ENCODE results near the gene TEX10.

DNA sequence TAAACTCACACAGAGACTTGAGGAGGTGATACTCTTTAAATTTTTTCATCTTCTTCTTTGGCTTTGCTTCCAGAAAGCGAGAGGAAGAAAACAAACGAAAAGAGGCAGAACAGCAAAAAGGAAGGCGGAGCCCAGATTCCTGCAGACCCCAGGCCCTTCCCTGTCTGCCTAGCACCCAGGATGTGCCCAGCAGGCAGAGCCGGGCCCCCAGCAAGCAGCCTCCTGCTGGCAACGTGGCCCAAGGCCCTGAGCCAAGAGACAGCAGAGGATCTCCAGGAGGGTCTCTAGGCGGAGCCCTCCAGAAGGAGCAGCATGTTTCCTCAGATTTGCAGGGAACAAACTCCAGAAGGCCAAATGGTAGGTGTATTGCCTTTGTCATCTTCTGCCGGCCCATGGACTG is 68.5 kb downstream of the TEX10 start:
- TF ChIP-seq EZH2 (IDR thresholded peaks at IDR 0.05; ENCODE audit: borderline replicate concordance, insufficient read depth, low read length, poor library complexity, severe bottlenecking) (no peak), RAD21 (conservative IDR thresholded peaks at IDR 0.05) (no peak), TAF1 (IDR thresholded peaks at IDR 0.05; ENCODE audit: low read depth) (no peak), EP300 (conservative IDR thresholded peaks at IDR 0.05; ENCODE audit: poor library complexity, severe bottlenecking) (no peak), POLR2AphosphoS5 (IDR thresholded peaks at IDR 0.05) (no peak), MXI1 (conservative IDR thresholded peaks at IDR 0.05; ENCODE audit: poor library complexity, severe bottlenecking) (no peak)
- TF ChIP-seq, protein P1, sequence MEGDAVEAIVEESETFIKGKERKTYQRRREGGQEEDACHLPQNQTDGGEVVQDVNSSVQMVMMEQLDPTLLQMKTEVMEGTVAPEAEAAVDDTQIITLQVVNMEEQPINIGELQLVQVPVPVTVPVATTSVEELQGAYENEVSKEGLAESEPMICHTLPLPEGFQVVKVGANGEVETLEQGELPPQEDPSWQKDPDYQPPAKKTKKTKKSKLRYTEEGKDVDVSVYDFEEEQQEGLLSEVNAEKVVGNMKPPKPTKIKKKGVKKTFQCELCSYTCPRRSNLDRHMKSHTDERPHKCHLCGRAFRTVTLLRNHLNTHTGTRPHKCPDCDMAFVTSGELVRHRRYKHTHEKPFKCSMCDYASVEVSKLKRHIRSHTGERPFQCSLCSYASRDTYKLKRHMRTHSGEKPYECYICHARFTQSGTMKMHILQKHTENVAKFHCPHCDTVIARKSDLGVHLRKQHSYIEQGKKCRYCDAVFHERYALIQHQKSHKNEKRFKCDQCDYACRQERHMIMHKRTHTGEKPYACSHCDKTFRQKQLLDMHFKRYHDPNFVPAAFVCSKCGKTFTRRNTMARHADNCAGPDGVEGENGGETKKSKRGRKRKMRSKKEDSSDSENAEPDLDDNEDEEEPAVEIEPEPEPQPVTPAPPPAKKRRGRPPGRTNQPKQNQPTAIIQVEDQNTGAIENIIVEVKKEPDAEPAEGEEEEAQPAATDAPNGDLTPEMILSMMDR (IDR thresholded peaks at IDR 0.05; ENCODE audit: poor library complexity, severe bottlenecking), result no peak
- TF ChIP-seq, protein P2, sequence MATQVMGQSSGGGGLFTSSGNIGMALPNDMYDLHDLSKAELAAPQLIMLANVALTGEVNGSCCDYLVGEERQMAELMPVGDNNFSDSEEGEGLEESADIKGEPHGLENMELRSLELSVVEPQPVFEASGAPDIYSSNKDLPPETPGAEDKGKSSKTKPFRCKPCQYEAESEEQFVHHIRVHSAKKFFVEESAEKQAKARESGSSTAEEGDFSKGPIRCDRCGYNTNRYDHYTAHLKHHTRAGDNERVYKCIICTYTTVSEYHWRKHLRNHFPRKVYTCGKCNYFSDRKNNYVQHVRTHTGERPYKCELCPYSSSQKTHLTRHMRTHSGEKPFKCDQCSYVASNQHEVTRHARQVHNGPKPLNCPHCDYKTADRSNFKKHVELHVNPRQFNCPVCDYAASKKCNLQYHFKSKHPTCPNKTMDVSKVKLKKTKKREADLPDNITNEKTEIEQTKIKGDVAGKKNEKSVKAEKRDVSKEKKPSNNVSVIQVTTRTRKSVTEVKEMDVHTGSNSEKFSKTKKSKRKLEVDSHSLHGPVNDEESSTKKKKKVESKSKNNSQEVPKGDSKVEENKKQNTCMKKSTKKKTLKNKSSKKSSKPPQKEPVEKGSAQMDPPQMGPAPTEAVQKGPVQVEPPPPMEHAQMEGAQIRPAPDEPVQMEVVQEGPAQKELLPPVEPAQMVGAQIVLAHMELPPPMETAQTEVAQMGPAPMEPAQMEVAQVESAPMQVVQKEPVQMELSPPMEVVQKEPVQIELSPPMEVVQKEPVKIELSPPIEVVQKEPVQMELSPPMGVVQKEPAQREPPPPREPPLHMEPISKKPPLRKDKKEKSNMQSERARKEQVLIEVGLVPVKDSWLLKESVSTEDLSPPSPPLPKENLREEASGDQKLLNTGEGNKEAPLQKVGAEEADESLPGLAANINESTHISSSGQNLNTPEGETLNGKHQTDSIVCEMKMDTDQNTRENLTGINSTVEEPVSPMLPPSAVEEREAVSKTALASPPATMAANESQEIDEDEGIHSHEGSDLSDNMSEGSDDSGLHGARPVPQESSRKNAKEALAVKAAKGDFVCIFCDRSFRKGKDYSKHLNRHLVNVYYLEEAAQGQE (IDR thresholded peaks at IDR 0.05; ENCODE audit: borderline replicate concordance), result no peak
